Measurements from ENCODE around the gene NACA. TPM values are rescaled to one million over a fixed set of nuclear protein-coding genes. Genes with fewer than 3 reads are reported as not detected.

NACA gene
- total and polyA plus RNA-seq, 2 experiments from 2014 or later, result 672 to 762 TPM

- no peak for TF ChIP-seq EZH2phosphoT487 (IDR thresholded peaks at IDR 0.05; ENCODE audit: insufficient read depth, low read depth)
- no peak for TF ChIP-seq EZH2 (IDR thresholded peaks at IDR 0.05; ENCODE audit: insufficient read depth, poor library complexity, severe bottlenecking)
- H3K4me1 ChIP-seq (ENCODE audit: insufficient read depth), result no peaks in the 10 kb centered on the region
- WGBS, 2 experiments (ENCODE audit: low coverage in 1 of 2, low lambda C conversion rate in 2 of 2, missing lambda C conversion rate in 2 of 2), result 41 to 44% methylated on average over 3 of the region's 3 CpGs
- H3K9ac ChIP-seq, result no peak overlapping the region
- DNase-seq, result no peak
- H3K36me3 ChIP-seq (ENCODE audit: low read depth), result no peaks in the 10 kb centered on the region
- no peaks in the 10 kb centered on the region for H3K27me3 ChIP-seq (replicated peaks; ENCODE audit: insufficient read depth)
- no peaks in the 10 kb centered on the region for H3K79me2 ChIP-seq (ENCODE audit: insufficient read depth)
- H3K27ac ChIP-seq, result no peak overlapping the region
- H3K4me3 ChIP-seq, result no peak overlapping the region
- H3K4me2 ChIP-seq (ENCODE audit: unreplicated experiment), result no peak overlapping the region
- no peaks in the 10 kb centered on the region for H3K9me3 ChIP-seq (ENCODE audit: low read depth)
- in situ Hi-C loops (cut with MboI), result no loop called here
- H3K9me2 ChIP-seq (ENCODE audit: insufficient read depth), result no peaks in the 10 kb centered on the region
- no peaks in the 10 kb centered on the region for H3F3A ChIP-seq (ENCODE audit: insufficient read depth)
- H4K20me1 ChIP-seq (ENCODE audit: insufficient read depth), result no peaks in the 10 kb centered on the region
- H2AFZ ChIP-seq, result no peak overlapping the region
These were observed 26.0 kb downstream of the NACA start for GRCh38 chr12:56699020-56699661.

DNA sequence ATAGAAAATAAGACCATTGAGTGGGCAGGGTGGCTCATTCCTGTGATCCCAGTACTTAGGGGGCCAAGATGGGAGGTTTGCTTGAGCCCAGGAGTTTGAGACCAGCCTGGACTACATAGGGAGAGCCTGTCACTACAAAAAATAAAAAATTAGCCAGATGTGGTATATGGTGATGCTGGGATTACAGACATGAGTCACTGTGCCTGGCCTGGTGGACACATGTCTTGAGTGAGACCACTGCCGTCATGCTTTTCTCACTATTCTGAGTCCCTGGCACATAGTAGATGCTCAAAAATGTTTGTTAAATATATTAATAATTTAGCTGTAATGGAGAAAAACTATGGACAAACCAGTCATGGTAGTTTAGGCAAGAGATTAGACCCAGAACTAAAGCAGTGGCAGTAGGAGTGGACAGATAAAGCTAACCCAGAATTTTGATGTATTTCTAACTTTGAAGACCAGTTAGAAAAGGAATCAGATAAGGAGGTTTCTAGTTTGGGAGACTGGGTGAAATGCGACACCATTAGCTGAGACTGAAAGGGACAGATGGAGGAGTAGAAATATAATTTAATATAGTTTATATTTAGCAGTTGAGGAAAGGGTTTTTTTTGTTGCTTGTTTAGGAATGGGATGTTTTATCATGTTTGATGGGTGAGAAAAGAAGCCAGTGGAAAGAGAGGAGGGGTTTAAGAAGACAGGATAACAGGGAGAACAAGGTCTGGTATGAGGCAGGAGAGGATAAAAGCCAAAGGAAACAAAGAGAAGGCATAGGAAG lies 29.6 kb downstream of the NACA start:
- no peaks in the 10 kb centered on the region for H3K9me3 ChIP-seq (ENCODE audit: low read depth)
- 0 out of 2 replicates have a peak overlapping the region, but pooled peaks have one; percentile 6 for H3K27ac ChIP-seq
- in situ Hi-C loops (cut with MboI), result no loop called here
- H3K9ac ChIP-seq, result no peak overlapping the region
- H2AFZ ChIP-seq, result no peak overlapping the region
- WGBS, 2 experiments (ENCODE audit: low coverage in 1 of 2, low lambda C conversion rate in 2 of 2, missing lambda C conversion rate in 2 of 2), result 59 to 60% methylated on average over 2 of the region's 2 CpGs
- no peaks in the 10 kb centered on the region for H3F3A ChIP-seq (ENCODE audit: insufficient read depth)
- H3K27me3 ChIP-seq (replicated peaks; ENCODE audit: insufficient read depth), result no peaks in the 10 kb centered on the region
- H3K4me3 ChIP-seq, result no peak overlapping the region
- H3K4me1 ChIP-seq (ENCODE audit: insufficient read depth), result no peaks in the 10 kb centered on the region
- peak; percentile 43 for DNase-seq
- H3K36me3 ChIP-seq (ENCODE audit: low read depth), result no peaks in the 10 kb centered on the region
- no peak overlapping the region for H3K4me2 ChIP-seq (ENCODE audit: unreplicated experiment)
- H3K79me2 ChIP-seq (ENCODE audit: insufficient read depth), result no peaks in the 10 kb centered on the region
- no peaks in the 10 kb centered on the region for H4K20me1 ChIP-seq (ENCODE audit: insufficient read depth)
- no peaks in the 10 kb centered on the region for H3K9me2 ChIP-seq (ENCODE audit: insufficient read depth)
- TF ChIP-seq EZH2 (IDR thresholded peaks at IDR 0.05; ENCODE audit: insufficient read depth, poor library complexity, severe bottlenecking), result no peak
- TF ChIP-seq EZH2phosphoT487 (IDR thresholded peaks at IDR 0.05; ENCODE audit: insufficient read depth, low read depth), result no peak

GRCh38 chr12:56694161-56694560 lies 30.9 kb downstream of the NACA start:
- H2AFZ ChIP-seq, result no peak overlapping the region
- no peak overlapping the region for H3K4me3 ChIP-seq
- H3K4me2 ChIP-seq (ENCODE audit: unreplicated experiment), result no peak overlapping the region
- H3K36me3 ChIP-seq (ENCODE audit: low read depth), result no peaks in the 10 kb centered on the region
- H3K9me3 ChIP-seq (ENCODE audit: low read depth), result no peaks in the 10 kb centered on the region
- DNase-seq, result no peak
- H3F3A ChIP-seq (ENCODE audit: insufficient read depth), result peaks cover 1% of the 10 kb centered on the region
- in situ Hi-C loops (cut with MboI), result no loop called here
- H3K27ac ChIP-seq, result no peak overlapping the region
- H3K4me1 ChIP-seq (ENCODE audit: insufficient read depth), result no peaks in the 10 kb centered on the region
- no peaks in the 10 kb centered on the region for H3K9me2 ChIP-seq (ENCODE audit: insufficient read depth)
- WGBS, 2 experiments (ENCODE audit: low coverage in 1 of 2, low lambda C conversion rate in 2 of 2, missing lambda C conversion rate in 2 of 2), result 70 to 79% methylated on average over 5 of the region's 5 CpGs
- H4K20me1 ChIP-seq (ENCODE audit: insufficient read depth), result no peaks in the 10 kb centered on the region
- H3K79me2 ChIP-seq (ENCODE audit: insufficient read depth), result no peaks in the 10 kb centered on the region
- H3K27me3 ChIP-seq (replicated peaks; ENCODE audit: insufficient read depth), result no peaks in the 10 kb centered on the region
- TF ChIP-seq EZH2 (IDR thresholded peaks at IDR 0.05; ENCODE audit: insufficient read depth, poor library complexity, severe bottlenecking) (no peak), EZH2phosphoT487 (IDR thresholded peaks at IDR 0.05; ENCODE audit: insufficient read depth, low read depth) (no peak)
- H3K9ac ChIP-seq, result no peak overlapping the region

- WGBS, 2 experiments (ENCODE audit: low coverage in 1 of 2, low lambda C conversion rate in 2 of 2, missing lambda C conversion rate in 2 of 2), result 2 to 6% methylated on average over 7 of the region's 7 CpGs
- H3K9me3 ChIP-seq (ENCODE audit: low read depth), result no peaks in the 10 kb centered on the region
- H3K4me2 ChIP-seq (ENCODE audit: unreplicated experiment), result peak overlapping the region; percentile 94
- no peaks in the 10 kb centered on the region for H3K36me3 ChIP-seq (ENCODE audit: low read depth)
- no peaks in the 10 kb centered on the region for H3K27me3 ChIP-seq (replicated peaks; ENCODE audit: insufficient read depth)
- peak overlapping the region; percentile 98 for H3K4me3 ChIP-seq
- peaks cover 41% of the 10 kb centered on the region for H3K79me2 ChIP-seq (ENCODE audit: insufficient read depth)
- TF ChIP-seq EZH2 (IDR thresholded peaks at IDR 0.05; ENCODE audit: insufficient read depth, poor library complexity, severe bottlenecking), result no peak
- TF ChIP-seq EZH2phosphoT487 (IDR thresholded peaks at IDR 0.05; ENCODE audit: insufficient read depth, low read depth), result no peak
- H4K20me1 ChIP-seq (ENCODE audit: insufficient read depth), result peaks cover 3% of the 10 kb centered on the region; the same call in 1 of the 2 replicates
- H3F3A ChIP-seq (ENCODE audit: insufficient read depth), result peaks cover 23% of the 10 kb centered on the region
- peak overlapping the region; percentile 97 for H3K27ac ChIP-seq
- H3K9ac ChIP-seq, result peak overlapping the region; percentile 97
- H2AFZ ChIP-seq, result peak overlapping the region; percentile 89
- no peak for DNase-seq
- H3K9me2 ChIP-seq (ENCODE audit: insufficient read depth), result no peaks in the 10 kb centered on the region
- peaks cover 14% of the 10 kb centered on the region for H3K4me1 ChIP-seq (ENCODE audit: insufficient read depth)
- in situ Hi-C loops (cut with MboI), result no loop called here
These were observed 36.3 kb downstream of the NACA start for GRCh38 chr12:56688846-56689109.

Data from GM23248 (cell line).